Peyer's patch (tissue), 4 donors: ENCODE results near the gene BEGAIN. TPM values are rescaled to one million over a fixed set of nuclear protein-coding genes. Genes with fewer than 3 reads are reported as not detected.

ENCODE experiments used
- DNase-seq, 3 donors: peaks; one replicate each; pipeline ENCODE4 v3.0.0-alpha.2; 2017 to 2019
- H3K27ac ChIP-seq, 4 donors: fragments of 200-600 bp; sonication (generic); one replicate each; pipeline ENCODE4 v1.5.1; 2016 to 2019
- H3K27me3 ChIP-seq, 2 donors: fragments of 200-600 bp; sonication (generic); one replicate each; pipeline ENCODE4 v1.5.1; 2019
- H3K36me3 ChIP-seq, 3 donors: fragments of 200-600 bp; sonication (generic); one replicate each; pipeline ENCODE4 v1.5.1; 2016 to 2019
- H3K4me1 ChIP-seq, 4 donors: fragments of 200-600 bp; sonication (generic); one replicate each; pipeline ENCODE4 v1.5.1; 2016 to 2019
- H3K4me3 ChIP-seq, 4 donors: fragments of 200-600 bp; sonication (generic); 1 replicate in 3 of 4; 2 replicates in 1 of 4; pipeline ENCODE4 v1.5.1; 2016 to 2019; ENCODE audit warnings: mild to moderate bottlenecking in 1 of 4
- H3K9me3 ChIP-seq, 4 donors: fragments of 200-600 bp; sonication (generic); one replicate each; pipeline ENCODE4 v1.5.1; 2016 to 2019; ENCODE audit warnings: mild to moderate bottlenecking in 1 of 4
- CTCF ChIP-seq, 6 experiments: fragments of 450-650 bp in 4 of 6; fragments of 200-600 bp in 2 of 6; sonication (generic) in 1 of 6; IDR thresholded peaks; one replicate each; pipeline ENCODE4 v1.5.1; 2017 to 2019; ENCODE audit warnings: antibody characterized with exemption in 6 of 6, mild to moderate bottlenecking in 3 of 6, moderate library complexity in 1 of 6
- POLR2A ChIP-seq, 2 donors: fragments of 450-650 bp; IDR thresholded peaks; one replicate each; pipeline ENCODE4 v1.5.1; 2017; ENCODE audit warnings: antibody characterized with exemption in 2 of 2, mild to moderate bottlenecking in 2 of 2, moderate library complexity in 2 of 2
- total RNA-seq, 4 donors: library from RNA; depleted of rRNA; stranded (reverse); fragments of >200 nt; gene quantifications; one replicate each; pipeline ENCODE4 v1.1.0, GENCODE V29; 2016

Gene BEGAIN
- total RNA-seq, 4 donors from 2014 or later: 1.6 to 31.8 (median 6.6) TPM; not detected in 1

DNA sequence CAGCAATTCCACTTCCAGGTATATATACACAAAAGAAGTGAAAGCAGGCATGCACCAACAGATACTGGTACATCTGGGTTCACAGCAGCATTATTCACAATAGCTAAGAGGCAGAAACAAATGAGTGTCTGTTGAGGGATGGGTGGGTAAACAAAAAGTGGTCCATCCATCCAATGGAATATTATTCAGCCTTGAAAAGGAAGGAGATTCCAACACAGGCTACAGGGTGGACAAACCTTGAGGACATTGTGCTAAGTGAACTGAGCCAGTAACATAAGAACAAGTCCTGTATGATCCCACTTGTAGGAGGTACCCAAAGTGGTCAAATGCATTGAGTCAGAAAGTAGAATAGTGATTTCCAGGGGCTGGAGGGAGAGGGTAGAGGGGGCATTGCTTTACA, 27.6 kb upstream of the BEGAIN start:
- H3K36me3 ChIP-seq: no peaks in the 10 kb centered on the region
- no peak overlapping the region for H3K4me3 ChIP-seq
- peaks cover 0 to 11% (median 0%) of the 10 kb centered on the region in 4 donors for H3K4me1 ChIP-seq
- no peak overlapping the region for H3K27ac ChIP-seq
- H3K27me3 ChIP-seq: no peaks in the 10 kb centered on the region
- no peaks in the 10 kb centered on the region for H3K9me3 ChIP-seq
- no peak for DNase-seq
- TF ChIP-seq CTCF (IDR thresholded peaks at IDR 0.05) (no peak), POLR2A (IDR thresholded peaks at IDR 0.05) (no peak)

DNA sequence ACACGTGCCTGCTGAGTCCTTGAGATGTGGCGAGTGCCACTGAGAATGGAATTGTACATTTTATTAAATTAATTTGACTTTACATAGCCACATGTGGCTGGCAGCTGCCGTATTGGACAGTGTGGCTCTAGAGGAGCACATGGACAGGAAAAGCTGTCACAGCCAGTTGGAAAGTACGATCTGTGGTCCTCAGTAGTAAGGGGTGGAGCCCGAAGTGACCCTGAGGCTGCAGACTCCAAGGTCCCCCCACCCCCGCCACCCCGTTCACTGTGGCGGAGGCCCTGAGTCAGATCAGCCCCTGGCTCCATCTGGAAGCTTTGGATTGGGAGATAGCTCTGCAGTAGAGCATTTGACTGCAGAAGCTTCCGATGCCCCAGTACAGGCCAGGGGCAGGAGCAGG, 25.8 kb upstream of the BEGAIN start:
- Histone ChIP-seq H3K27me3 (no peaks in the 10 kb centered on the region), H3K4me3 (no peak overlapping the region), H3K36me3 (no peaks in the 10 kb centered on the region), H3K4me1 (peaks cover 0 to 8% (median 0%) of the 10 kb centered on the region in 4 donors), H3K9me3 (no peaks in the 10 kb centered on the region), H3K27ac (no peak overlapping the region)
- TF ChIP-seq POLR2A (IDR thresholded peaks at IDR 0.05) (no peak), CTCF (IDR thresholded peaks at IDR 0.05) (no peak)
- DNase-seq: peak in 1 of 3 donors; percentile 34

GRCh38 chr14:100611811-100612480, 24.7 kb upstream of the BEGAIN start:
- Histone ChIP-seq H3K4me1 (no peaks in the 10 kb centered on the region), H3K36me3 (no peaks in the 10 kb centered on the region), H3K27ac (no peak overlapping the region), H3K9me3 (no peaks in the 10 kb centered on the region), H3K4me3 (no peak overlapping the region), H3K27me3 (no peaks in the 10 kb centered on the region)
- peak in 1 of 3 donors; percentile 35 for DNase-seq
- no peak for TF ChIP-seq POLR2A (IDR thresholded peaks at IDR 0.05)
- TF ChIP-seq CTCF (IDR thresholded peaks at IDR 0.05): no peak

- H3K27ac ChIP-seq: no peak overlapping the region
- TF ChIP-seq CTCF (IDR thresholded peaks at IDR 0.05) (no peak), POLR2A (IDR thresholded peaks at IDR 0.05) (no peak)
- no peaks in the 10 kb centered on the region for H3K4me1 ChIP-seq
- no peaks in the 10 kb centered on the region for H3K27me3 ChIP-seq
- H3K36me3 ChIP-seq: no peaks in the 10 kb centered on the region
- H3K9me3 ChIP-seq: no peaks in the 10 kb centered on the region
- no peak overlapping the region for H3K4me3 ChIP-seq
- peak in 2 of 3 donors; percentile 48 to 50 for DNase-seq
Measured at GRCh38 chr14:100610511-100611217, 23.4 kb upstream of the BEGAIN start.

DNA sequence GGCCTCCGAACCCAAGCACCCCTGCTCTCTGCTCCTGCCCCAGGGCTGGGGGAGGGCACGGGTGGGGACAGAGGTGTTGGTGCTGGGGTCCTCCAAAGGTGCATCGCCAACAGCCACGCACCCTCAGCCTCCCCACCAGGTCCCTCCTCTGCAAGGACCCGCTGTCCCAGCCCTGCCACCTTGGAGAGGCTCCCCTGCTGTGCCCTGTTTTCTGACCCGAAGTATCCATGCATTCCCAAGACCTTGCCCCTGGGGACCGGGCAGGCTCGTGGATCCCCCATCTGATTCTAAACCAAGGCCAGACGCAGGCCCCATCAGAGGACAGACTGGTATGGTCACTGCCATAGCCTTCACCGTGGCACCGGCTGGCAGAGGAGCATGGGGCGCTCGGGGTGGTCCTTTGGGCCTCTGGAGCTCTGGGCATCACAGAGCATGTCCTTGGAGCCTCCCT, 22.7 kb upstream of the BEGAIN start:
- Histone ChIP-seq H3K4me1 (no peaks in the 10 kb centered on the region), H3K27me3 (no peaks in the 10 kb centered on the region), H3K9me3 (no peaks in the 10 kb centered on the region), H3K4me3 (no peak overlapping the region), H3K36me3 (no peaks in the 10 kb centered on the region), H3K27ac (no peak overlapping the region)
- TF ChIP-seq POLR2A (IDR thresholded peaks at IDR 0.05) (no peak), CTCF (IDR thresholded peaks at IDR 0.05) (no peak)
- DNase-seq: peak in 2 of 3 donors; percentile 37 to 43
